ENCODE data around the gene SERPINI1. TPM values are rescaled to one million over a fixed set of nuclear protein-coding genes. Genes with fewer than 3 reads are reported as not detected.

The SERPINI1 gene
- total RNA-seq, 2 donors from 2014 or later = 2.3 to 15.3 TPM

- no peak overlapping the region for H3K27ac ChIP-seq
- DNase-seq (ENCODE audit: low spot score) = no peak
- H3K27me3 ChIP-seq (replicated peaks; ENCODE audit: insufficient read depth) = no peaks in the 10 kb centered on the region
- H3K9me3 ChIP-seq = no peaks in the 10 kb centered on the region
- no peak for TF ChIP-seq POLR2A (IDR thresholded peaks at IDR 0.05)
- TF ChIP-seq, protein P1, sequence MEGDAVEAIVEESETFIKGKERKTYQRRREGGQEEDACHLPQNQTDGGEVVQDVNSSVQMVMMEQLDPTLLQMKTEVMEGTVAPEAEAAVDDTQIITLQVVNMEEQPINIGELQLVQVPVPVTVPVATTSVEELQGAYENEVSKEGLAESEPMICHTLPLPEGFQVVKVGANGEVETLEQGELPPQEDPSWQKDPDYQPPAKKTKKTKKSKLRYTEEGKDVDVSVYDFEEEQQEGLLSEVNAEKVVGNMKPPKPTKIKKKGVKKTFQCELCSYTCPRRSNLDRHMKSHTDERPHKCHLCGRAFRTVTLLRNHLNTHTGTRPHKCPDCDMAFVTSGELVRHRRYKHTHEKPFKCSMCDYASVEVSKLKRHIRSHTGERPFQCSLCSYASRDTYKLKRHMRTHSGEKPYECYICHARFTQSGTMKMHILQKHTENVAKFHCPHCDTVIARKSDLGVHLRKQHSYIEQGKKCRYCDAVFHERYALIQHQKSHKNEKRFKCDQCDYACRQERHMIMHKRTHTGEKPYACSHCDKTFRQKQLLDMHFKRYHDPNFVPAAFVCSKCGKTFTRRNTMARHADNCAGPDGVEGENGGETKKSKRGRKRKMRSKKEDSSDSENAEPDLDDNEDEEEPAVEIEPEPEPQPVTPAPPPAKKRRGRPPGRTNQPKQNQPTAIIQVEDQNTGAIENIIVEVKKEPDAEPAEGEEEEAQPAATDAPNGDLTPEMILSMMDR (IDR thresholded peaks at IDR 0.05) = no peak
- TF ChIP-seq POLR2AphosphoS5 (IDR thresholded peaks at IDR 0.05) = no peak
- H3K4me3 ChIP-seq = no peak overlapping the region
- H3K4me1 ChIP-seq (replicated peaks) = no peaks in the 10 kb centered on the region
- intact Hi-C loops (cut with DNase I) = no loop called here
- H3K36me3 ChIP-seq = no peaks in the 10 kb centered on the region
Measured at GRCh38 chr3:167810236-167810635, 74.7 kb downstream of the SERPINI1 start.

DNA sequence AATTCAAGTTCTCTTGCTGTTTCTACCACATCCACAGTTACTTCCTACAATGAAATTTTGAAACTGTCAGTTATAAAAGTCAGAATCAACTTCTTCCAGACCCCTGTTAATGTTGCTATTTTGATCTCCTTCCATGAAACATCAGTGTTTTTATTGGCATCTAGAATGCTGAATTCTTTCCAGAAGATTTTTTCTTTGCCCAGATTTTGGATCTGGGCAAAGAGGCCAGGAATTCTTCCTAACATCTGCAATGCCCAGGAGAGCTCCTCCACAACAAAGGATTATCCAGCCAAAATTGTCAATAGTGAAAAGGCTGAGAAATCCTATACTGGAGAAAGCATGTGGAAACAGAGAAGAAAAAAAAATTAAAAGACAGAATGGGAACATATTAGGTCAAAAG, 75.5 kb downstream of the SERPINI1 start:
- intact Hi-C loops (cut with DNase I) = no loop called here
- no peaks in the 10 kb centered on the region for H3K36me3 ChIP-seq
- no peaks in the 10 kb centered on the region for H3K27me3 ChIP-seq (replicated peaks; ENCODE audit: insufficient read depth)
- DNase-seq (ENCODE audit: low spot score) = no peak
- H3K27ac ChIP-seq = no peak overlapping the region
- H3K4me1 ChIP-seq (replicated peaks) = no peaks in the 10 kb centered on the region
- no peak overlapping the region for H3K4me3 ChIP-seq
- no peaks in the 10 kb centered on the region for H3K9me3 ChIP-seq
- TF ChIP-seq POLR2A (IDR thresholded peaks at IDR 0.05) = no peak
- no peak for TF ChIP-seq POLR2AphosphoS5 (IDR thresholded peaks at IDR 0.05)
- TF ChIP-seq, protein P1 (IDR thresholded peaks at IDR 0.05) = no peak

DNA sequence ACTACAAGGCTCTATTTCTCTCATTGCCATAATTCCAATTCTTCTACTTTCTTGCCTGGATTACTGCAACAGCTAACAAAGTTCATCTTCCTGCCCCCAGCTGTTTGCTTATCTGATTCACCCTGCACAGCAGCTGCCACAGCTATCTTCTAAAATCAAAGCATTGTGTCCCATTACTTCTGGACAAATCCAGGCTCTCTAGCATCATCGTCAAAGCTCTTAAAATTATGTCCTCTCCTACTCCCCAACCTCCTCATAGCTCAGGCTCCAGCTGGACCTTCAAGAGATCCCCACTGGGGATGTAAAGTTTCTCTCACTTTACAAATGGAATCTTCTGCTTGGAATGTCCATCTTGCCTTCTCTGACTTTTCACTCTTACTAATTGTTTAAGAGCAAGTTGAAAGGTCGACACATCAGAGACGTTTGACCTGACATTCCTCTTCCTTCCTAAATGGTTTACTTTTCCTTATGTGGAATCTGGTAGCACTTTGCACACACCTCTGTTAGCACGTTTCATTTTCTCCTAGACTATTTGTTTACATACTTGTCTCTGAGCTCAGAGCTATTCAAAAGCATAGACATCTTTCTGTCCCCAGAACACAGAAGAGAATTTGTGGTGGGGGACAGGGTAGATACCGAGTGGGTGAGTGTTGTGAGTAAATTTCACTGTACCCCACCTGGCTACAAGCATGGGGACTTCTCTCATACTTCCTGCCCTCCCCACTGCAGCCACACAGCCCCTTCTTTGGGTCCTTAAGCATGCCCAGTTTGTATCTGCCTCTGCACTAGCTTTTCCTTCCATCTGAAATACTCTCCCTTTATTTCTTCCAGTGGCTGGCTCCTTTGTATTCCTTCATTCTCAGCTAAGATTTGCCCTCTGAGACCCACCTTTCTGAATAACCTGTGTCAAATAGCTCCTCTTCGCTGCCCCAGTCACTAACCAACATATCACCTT, 77.9 kb downstream of the SERPINI1 start:
- TF ChIP-seq POLR2A (IDR thresholded peaks at IDR 0.05) (no peak), POLR2AphosphoS5 (IDR thresholded peaks at IDR 0.05) (no peak)
- TF ChIP-seq, protein P1 (IDR thresholded peaks at IDR 0.05) = no peak
- intact Hi-C loops (cut with DNase I) = no loop called here
- DNase-seq (ENCODE audit: low spot score) = no peak
- Histone ChIP-seq H3K4me1 (replicated peaks) (no peaks in the 10 kb centered on the region), H3K27me3 (replicated peaks; ENCODE audit: insufficient read depth) (no peaks in the 10 kb centered on the region), H3K9me3 (no peaks in the 10 kb centered on the region), H3K27ac (peak overlapping the region; percentile 3 to 31), H3K36me3 (no peaks in the 10 kb centered on the region), H3K4me3 (no peak overlapping the region)
- WGBS = 37% methylated on average over 6 of the region's 6 CpGs

DNA sequence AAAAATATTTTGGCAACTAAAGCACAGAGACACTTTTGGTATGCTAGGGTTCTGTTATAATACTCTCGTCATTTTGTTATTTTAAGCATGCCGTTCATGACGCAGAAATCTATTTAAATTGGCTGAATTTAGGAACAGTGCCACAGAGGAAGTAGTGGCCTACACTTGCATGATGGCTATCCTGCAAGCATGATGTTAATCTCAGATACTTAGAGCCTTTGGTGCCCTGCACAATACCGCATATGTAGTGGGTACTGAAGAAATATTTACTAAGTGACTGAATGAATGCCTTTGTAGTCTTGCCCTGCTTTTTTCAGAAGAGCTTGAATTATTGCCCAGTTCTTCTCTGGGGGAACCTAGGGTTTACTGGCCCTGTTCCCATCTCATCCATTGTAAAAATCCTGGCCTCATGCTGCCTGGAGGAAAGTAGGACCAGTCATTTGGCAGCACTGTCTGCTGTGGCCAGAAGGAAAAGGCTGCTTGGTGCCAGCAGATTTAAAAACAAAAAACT, 79.0 kb downstream of the SERPINI1 start:
- H3K27ac ChIP-seq = no peak overlapping the region
- no peaks in the 10 kb centered on the region for H3K36me3 ChIP-seq
- H3K27me3 ChIP-seq (replicated peaks; ENCODE audit: insufficient read depth) = no peaks in the 10 kb centered on the region
- TF ChIP-seq, protein P1 (IDR thresholded peaks at IDR 0.05) = no peak
- no peak for TF ChIP-seq POLR2A (IDR thresholded peaks at IDR 0.05)
- TF ChIP-seq POLR2AphosphoS5 (IDR thresholded peaks at IDR 0.05) = no peak
- WGBS = 9% methylated on average over 4 of the region's 4 CpGs
- H3K9me3 ChIP-seq = no peaks in the 10 kb centered on the region
- no peak overlapping the region for H3K4me3 ChIP-seq
- DNase-seq (ENCODE audit: low spot score) = peak; percentile 76
- intact Hi-C loops (cut with DNase I) = no loop called here
- no peaks in the 10 kb centered on the region for H3K4me1 ChIP-seq (replicated peaks)

DNA sequence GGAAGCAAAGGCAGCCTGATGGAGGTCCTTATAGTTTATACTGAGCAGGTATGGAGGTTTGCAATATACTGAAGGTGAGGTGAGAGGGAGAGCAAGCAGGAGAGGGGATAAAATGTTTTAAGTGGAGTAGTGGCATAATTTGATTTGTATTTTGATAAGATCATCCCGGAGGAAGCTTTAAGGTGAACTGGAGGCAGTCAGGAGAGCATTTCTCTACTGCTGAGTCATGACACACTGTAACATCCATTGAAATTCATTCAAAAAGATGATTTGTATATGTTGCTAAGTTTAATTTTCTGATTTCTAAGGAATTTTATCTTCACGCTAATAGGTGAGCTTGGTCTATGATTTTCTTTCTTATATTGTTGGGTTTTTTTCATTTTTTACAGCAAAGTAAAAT, 81.4 kb downstream of the SERPINI1 start:
- Histone ChIP-seq H3K9me3 (no peaks in the 10 kb centered on the region), H3K27ac (no peak overlapping the region), H3K4me1 (replicated peaks) (no peaks in the 10 kb centered on the region), H3K27me3 (replicated peaks; ENCODE audit: insufficient read depth) (no peaks in the 10 kb centered on the region), H3K4me3 (no peak overlapping the region), H3K36me3 (no peaks in the 10 kb centered on the region)
- TF ChIP-seq POLR2AphosphoS5 (IDR thresholded peaks at IDR 0.05) (no peak), POLR2A (IDR thresholded peaks at IDR 0.05) (no peak)
- TF ChIP-seq, protein P1 (IDR thresholded peaks at IDR 0.05) = no peak
- DNase-seq (ENCODE audit: low spot score) = no peak
- intact Hi-C loops (cut with DNase I) = no loop called here
- WGBS = 82% methylated on average over 2 of the region's 2 CpGs
